Measurements from ENCODE around the gene RGS9. TPM values are rescaled to one million over a fixed set of nuclear protein-coding genes. Genes with fewer than 3 reads are reported as not detected.

The RGS9 gene
- total and polyA plus RNA-seq, 10 of the 15 experiments (the other 5 are each of a cell fraction or from before 2014, with no cell fraction given), result 1.1 to 10.6 (median 5.6) TPM

- no peak for TF ChIP-seq ATF7 (IDR thresholded peaks at IDR 0.05; ENCODE audit: low read depth)
- no peak for TF ChIP-seq PKNOX1 (IDR thresholded peaks at IDR 0.05)
- no peak for TF ChIP-seq NKRF (conservative IDR thresholded peaks at IDR 0.05)
- TF ChIP-seq BCLAF1 (IDR thresholded peaks at IDR 0.05), result no peak
- no peak for TF ChIP-seq SMC3 (IDR thresholded peaks at IDR 0.05; ENCODE audit: borderline replicate concordance, low read length)
- no peak for TF ChIP-seq PBX3 (IDR thresholded peaks at IDR 0.05; ENCODE audit: insufficient replicate concordance, low read depth, low read length)
- TF ChIP-seq PRDM15 (CRISPR knock-in tag; IDR thresholded peaks at IDR 0.05), result no peak
- TF ChIP-seq MTA3 (IDR thresholded peaks at IDR 0.05; ENCODE audit: borderline replicate concordance, low read length), result no peak
- TF ChIP-seq KLF5 (IDR thresholded peaks at IDR 0.05; ENCODE audit: partially characterized antibody), result no peak
- TF ChIP-seq RUNX3 (IDR thresholded peaks at IDR 0.05; ENCODE audit: low read length), result no peak
- ATAC-seq (no peak), DNase-seq (ENCODE audit: low read depth, low spot score) (no peak), FAIRE-seq (no peak)
- CTCF ChIA-PET, result no interaction called here
- in situ Hi-C loops (cut with MboI), result no loop called here
- no TSS peak for BruUV-seq (replicated peaks)
- Histone ChIP-seq H3K9me3 (replicated peaks; ENCODE audit: control insufficient read depth, insufficient read depth, low read length) (no peaks in the 10 kb centered on the region), H3K4me3 (no peak overlapping the region), H3K79me2 (ENCODE audit: control insufficient read depth, insufficient read depth, low read length) (no peaks in the 10 kb centered on the region), H3K4me1 (ENCODE audit: control insufficient read depth, insufficient read depth, low read length) (no peaks in the 10 kb centered on the region), H2AFZ (ENCODE audit: control insufficient read depth, low read depth, low read length) (no peak overlapping the region), H3K27ac (ENCODE audit: control insufficient read depth, insufficient read depth) (no peak overlapping the region), H3K36me3 (ENCODE audit: control insufficient read depth in 2 of 2, insufficient read depth in 2 of 2, low read length in 1 of 2) (no peaks in the 10 kb centered on the region), H3K27me3 (replicated peaks in 1 of 2; ENCODE audit: control insufficient read depth in 2 of 2, insufficient read depth in 2 of 2, low read length in 1 of 2) (no peaks in the 10 kb centered on the region), H3K9ac (ENCODE audit: control insufficient read depth, insufficient read depth, low read length) (no peak overlapping the region), H3K4me2 (ENCODE audit: control insufficient read depth, insufficient read depth) (no peak overlapping the region), H4K20me1 (ENCODE audit: control insufficient read depth, insufficient read depth) (no peaks in the 10 kb centered on the region)
- WGBS (ENCODE audit: insufficient coverage, insufficient replicate concordance, low lambda C conversion rate, missing lambda C conversion rate), result 88% methylated on average over 6 of the region's 6 CpGs
- SMC1A ChIA-PET (ENCODE audit: uncharacterized antibody, unreplicated experiment), result interaction anchor here (2.1 kb wide), 1 partner anchor 8 kb away, joined by 6 read pairs; no protein-coding TSS in a partner anchor
- intact Hi-C loops (cut with micrococcal nuclease; ENCODE audit: unreplicated experiment), result no loop called here
- POLR2A ChIA-PET, result no interaction called here
- RAD21 ChIA-PET (ENCODE audit: unreplicated experiment), result no interaction called here
Observed at GRCh38 chr17:65108152-65108551, 29.0 kb upstream of the RGS9 start.

All from GM12878 (cell line).